ENCODE data around the gene CGNL1. TPM values are rescaled to one million over a fixed set of nuclear protein-coding genes. Genes with fewer than 3 reads are reported as not detected.

Gene CGNL1
- polyA plus RNA-seq, 3 donors = 69.8 to 72.5 (median 70.8) TPM

DNA sequence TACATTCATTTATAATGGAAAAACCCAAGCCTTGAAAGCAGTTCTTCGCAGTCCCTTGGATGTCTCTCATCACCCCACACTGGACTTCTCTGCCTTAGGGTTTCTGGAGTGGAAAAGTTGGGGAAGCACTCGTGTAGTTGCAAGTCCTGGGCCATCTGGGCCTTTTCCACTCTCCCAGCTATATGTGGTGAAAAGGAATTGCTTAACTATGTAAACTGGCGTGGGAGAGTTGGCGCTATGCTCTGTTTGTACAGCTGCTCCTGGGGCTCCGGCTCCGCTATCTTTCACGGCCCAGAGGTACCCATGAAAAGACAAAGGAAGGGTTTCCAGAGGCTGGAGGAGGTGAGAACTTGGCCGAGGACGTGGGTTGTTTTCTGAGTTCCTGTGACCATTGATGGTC, 134.3 kb downstream of the CGNL1 start:
- no peak for DNase-seq (ENCODE audit: low read depth in 3 of 3, low spot score in 2 of 3)

DNA sequence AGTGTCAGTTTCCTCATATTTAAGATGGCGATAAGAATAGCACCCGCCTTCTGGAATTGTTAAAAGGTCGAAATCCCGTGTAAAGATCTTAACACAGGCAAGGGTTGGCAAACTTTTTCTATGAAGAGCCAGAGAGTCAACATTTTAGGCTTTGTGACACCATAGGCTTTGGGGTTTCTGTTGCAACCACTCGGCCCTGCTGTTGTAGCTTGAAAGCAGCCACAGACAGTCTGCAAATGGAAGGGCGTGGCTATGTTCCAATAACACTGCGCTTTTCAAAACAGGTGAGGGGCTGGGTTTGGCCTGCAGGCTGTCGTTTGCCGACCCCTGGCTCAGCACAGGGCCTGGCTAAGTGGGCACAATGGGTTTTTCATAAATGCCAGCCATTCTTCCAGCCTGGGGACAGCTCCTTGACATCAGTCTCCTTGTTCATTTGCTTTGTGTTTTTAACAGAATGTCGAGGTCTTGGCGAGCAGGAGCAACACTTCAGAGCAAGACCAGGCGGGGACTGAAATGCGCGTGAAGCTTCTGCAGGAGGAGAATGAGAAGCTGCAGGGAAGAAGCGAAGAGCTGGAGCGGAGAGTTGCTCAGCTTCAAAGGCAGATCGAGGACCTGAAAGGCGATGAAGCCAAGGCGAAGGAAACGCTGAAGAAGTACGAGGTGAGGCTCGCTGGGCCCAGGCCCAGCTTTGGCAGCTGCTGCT, 140.2 kb downstream of the CGNL1 start:
- no peak for DNase-seq (ENCODE audit: low read depth in 3 of 3, low spot score in 2 of 3)

DNA sequence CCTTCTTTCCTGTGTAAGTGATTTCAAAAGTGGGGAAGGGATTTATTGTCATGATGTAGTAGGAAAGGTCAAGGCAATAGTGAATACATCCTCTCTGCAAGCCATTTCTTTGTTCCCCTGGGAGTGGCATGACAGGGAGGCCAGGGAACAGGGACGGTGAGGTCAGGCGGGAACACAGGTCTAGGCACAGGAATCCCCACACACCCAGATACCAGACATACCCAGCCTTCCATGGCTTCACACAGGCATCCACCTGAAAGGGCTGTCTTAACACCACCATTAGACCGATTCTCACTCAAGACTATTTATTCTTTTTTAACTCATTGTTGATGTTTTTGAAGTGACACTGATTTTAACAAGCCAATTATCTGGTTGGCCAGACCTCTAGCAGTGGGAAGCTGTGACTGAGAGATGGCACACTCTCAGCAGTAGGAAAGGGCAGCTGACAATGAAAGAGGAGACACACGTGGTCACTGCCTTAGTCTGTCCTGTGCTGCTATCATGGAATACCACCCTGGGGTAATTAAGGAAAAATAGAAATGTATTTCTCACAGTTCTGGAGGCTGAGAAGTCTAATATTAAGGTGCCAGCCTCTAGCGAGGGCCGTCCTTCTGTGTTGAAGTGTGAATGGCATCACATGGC, 140.8 kb downstream of the CGNL1 start:
- DNase-seq (ENCODE audit: low read depth in 3 of 3, low spot score in 2 of 3) = no peak

DNA sequence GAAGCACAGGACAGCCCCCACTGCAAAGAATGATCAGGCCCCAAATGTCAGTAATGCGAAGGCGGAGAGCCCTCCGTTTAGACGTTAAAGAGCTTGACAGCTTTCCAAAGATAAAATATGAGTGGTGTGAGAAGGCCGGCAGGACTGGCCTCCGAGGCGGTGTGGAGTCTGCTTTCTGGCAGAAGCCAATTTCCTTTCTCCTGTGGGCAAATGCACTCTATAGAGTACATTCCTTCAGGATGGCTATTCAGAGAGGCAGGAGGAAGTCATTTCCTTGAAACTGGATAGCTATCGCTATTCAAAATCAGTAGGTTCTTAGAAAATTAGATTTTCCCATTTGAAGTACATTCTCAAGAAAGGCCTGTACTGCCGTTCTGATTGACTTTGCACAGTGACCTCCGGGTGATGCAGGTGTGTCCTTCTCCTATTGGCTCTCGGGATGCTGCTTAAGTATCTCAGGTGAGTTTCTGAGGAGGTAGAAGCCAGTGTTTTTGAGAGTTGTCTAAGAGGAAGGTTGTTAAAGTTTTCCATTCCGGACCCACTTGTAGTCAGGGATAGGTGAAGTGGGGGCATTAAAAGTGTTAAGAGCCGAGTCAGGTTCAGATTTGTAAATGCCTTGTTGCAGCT, 142.6 kb downstream of the CGNL1 start:
- DNase-seq (ENCODE audit: low read depth in 3 of 3, low spot score in 2 of 3) = no peak

DNA sequence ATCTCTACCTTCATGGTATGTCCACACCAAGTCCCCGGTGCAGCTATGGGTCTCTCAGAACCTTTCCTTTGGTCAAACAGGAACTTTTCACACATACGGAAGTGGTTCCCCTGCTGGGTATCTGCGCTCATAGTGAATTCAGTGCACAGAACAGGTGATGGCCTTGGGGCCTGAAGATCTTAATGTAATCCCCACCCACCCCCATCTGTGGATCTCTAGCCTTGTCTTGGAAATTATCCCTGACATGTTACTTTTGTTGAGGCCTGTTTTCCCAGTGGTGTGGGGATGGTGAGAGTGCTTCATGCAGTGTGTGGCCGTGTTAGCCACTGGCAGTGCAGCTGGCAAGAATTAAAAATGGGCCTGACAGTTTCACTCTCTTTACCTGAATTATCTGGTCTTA, 143.5 kb downstream of the CGNL1 start:
- no peak for DNase-seq (ENCODE audit: low read depth in 3 of 3, low spot score in 2 of 3)

DNA sequence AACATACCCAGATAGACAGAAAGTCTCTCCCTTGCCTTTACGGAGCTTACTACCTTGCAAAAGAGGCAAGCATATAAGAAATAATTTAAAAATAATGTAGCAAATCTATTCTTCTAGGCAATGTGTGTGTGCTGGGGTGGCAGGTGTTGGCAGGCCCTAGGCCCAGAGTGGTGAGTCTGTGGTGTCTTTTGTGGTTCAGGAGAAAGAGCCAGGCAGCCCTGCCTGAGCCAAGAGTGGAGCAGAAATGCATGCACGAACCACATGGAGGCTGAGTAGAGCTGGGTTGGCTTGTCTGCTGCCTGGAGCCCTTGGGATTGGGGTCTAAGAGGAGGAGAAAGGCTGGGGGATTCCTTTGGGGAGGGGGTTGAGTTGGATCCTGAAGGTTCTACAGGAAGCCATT, 145.2 kb downstream of the CGNL1 start:
- no peak for DNase-seq (ENCODE audit: low read depth in 3 of 3, low spot score in 2 of 3)

DNA sequence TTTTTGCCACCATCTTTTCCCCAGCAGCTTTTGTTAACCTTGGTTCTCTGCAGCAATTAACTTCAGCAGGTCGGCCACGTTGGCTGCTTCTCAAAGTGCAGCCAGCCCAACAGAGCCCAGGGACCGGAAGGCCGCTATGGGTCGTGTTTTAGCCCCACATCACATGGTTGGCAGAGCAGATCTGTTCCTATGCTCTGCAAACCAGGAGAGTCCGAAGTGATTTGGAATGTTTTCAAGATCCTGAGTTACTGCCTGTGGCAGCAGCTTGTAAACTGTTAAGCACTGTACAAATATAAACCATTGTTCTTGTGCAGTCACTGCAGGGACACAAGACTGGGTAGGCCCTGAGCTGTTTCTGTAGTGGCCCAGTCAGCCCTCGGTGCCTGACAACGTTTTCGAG, 145.8 kb downstream of the CGNL1 start:
- no peak for DNase-seq (ENCODE audit: low read depth in 3 of 3, low spot score in 2 of 3)

DNA sequence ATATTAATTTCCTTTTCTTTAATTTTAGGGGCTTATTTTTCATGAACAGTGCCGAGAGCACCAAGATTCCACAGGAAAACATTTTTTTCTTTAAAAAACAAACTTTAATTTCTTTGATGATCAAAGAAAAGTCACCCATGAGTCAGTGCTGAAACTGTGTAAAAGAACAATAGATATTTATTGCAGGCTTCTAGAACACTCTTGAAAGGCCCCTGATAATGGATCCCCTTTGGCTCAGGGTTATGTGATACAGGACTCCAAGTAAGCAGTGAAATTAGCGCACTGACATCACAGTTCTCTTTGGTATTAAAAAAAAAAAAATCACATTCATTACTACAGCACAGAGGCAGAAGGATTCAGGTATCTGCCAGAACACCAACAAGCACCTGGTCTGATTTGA, 149.3 kb downstream of the CGNL1 start:
- DNase-seq (ENCODE audit: low read depth in 3 of 3, low spot score in 2 of 3) = no peak

DNA sequence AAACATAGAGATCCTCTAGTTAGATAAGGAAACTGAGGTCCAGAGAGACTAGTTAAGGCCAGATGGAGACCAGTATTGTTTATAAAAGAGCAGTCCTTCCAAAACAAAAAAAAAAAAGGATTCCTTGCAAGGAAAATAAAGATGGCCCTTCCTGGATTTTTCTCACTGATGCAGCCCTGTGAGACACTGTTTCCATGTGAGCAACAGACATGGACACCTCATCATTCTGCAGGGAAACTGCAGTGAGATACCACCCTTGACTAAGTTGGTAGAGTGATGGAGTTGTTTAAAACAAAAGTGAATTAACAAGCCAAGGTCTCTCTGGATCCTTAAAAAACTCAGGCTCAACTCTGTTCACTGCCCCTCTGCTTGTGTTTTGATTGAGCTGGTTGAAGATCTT, 149.8 kb downstream of the CGNL1 start:
- no peak for DNase-seq (ENCODE audit: low read depth in 3 of 3, low spot score in 2 of 3)

DNA sequence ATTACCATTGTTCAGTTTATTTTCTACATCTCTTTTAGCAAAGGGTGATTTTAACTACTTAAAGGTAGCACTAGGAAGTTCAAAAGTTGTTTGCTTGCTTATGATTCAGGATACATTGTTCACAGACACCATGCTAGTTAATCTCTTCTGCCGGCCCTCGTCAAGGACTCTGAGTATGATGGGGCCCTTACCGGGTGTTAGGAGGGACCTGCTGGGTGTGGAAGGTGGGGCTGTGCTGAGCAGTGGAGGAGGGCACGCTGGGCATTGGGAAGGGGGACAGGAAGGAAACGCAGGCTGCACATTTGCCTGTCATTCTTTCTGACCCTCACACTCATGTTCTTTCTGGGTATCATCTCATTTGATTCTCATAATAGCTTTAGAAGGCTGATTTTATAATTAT, 150.3 kb downstream of the CGNL1 start:
- no peak for DNase-seq (ENCODE audit: low read depth in 3 of 3, low spot score in 2 of 3)

DNA sequence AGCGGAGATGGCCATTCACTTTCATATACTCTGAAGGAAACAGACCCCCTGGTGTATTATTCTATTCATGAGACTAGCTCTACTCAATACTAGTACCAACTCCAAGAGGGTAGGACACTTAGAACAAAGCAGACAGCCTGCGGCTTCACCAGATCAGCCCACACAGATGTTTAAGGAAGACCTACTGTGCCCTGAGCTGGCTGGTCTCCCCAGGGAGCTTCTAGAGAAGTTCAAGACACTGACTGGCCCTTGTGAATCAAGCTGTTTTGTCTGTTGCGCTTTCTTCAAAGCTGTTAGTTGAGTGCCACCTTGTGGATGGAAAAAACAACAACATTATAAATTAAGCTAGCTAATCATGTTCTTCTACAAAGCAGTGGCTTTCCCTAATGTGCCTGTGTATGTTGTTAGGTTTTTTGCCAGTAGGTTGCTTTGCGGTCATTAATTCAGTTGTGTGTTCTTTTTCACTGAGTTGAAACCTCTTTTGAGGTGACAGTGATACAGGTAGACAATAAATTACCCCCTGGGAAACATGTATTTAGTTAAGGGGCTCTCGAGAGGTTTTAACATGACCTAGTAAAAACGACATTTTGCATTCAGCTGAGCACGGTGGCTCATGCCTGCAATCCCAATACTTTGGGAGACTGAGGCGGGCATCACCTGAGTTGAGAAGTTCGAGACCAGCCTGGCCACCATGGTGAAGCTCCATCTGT, 151.2 kb downstream of the CGNL1 start:
- DNase-seq (ENCODE audit: low read depth in 3 of 3, low spot score in 2 of 3) = peak in 1 of 3 donors; percentile 76

DNA sequence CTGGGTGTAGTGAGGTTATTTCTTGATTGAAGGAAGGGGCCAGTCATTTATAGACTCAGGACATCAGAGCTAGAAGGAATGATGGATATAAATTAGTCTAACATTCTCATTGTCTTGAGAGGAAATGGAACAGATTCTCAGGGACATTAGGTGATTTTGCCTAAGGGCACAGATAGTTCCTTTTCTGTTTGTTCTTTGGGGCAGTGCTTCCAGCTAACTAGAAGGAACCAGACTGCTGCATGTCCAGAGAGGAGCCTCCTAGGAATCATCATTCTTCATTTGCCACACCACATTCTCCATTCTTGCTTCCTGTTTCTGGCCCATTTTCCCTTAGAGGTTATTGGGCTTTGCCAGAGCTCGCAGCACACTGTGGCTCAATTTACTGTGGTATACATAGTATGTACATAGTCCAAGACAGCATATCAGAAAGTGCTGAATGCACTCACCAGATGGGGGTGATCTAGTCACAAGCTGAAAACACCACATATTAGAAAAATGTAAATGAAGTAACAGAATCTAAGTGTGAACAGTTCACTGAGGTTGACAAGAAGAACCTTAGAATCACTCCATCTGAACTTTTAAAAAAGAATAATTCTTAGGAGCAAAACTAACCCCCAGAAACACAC, 152.7 kb downstream of the CGNL1 start:
- DNase-seq (ENCODE audit: low read depth in 3 of 3, low spot score in 2 of 3) = no peak

DNA sequence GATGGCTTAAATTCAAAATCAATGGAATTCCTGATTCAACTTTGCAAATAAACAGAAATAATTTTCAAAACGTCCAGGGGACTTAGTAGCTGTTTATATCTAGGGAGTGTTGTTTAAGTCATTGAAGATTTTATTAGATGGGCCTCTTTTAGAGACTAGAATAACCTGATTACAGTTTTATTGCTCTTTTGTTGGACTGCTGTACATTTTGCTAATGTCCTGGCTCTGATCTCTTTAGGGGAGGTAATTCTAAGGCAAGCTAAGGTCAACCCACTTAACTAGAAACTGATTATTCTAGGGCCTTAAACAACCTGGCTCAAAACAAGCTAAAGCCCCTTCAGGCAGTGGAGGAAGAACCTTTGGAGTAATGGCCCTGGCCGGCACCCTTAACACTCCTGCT, 153.4 kb downstream of the CGNL1 start:
- DNase-seq (ENCODE audit: low read depth in 3 of 3, low spot score in 2 of 3) = no peak

DNA sequence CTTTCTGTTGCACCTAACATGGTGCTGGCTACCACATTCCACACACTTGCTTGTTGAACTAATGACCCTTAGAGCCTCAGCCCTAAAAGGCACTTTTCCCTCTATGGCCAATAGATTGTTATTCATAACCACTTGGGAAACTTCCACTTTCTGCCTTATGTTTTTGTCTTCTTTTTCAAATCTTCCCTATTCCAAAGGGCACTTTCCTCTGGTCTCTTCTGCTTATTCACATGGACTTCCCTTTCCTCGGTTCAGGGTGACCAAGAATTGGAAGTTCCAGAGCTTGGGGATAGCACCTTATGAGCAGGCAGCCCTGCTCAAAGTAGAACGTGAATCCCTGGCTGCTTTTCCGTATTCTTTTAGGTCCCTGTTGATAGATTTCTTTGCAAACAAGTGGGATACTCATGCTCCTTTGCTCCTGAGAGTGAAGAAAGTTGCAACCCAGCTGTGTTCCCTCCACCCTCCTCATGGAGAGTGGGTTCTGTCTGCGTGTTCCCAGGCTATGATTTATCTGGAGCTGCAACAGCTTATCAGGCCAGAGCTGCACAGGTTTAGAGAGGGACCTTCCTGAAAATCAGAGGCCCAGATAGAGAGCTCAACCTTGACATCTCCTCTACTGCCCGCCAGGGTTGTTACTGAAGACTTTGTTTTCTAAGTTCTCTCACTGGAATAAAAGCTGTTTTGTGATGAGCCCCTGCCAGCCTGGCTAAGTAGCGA, 156.6 kb downstream of the CGNL1 start:
- no peak for DNase-seq (ENCODE audit: low read depth in 3 of 3, low spot score in 2 of 3)

DNA sequence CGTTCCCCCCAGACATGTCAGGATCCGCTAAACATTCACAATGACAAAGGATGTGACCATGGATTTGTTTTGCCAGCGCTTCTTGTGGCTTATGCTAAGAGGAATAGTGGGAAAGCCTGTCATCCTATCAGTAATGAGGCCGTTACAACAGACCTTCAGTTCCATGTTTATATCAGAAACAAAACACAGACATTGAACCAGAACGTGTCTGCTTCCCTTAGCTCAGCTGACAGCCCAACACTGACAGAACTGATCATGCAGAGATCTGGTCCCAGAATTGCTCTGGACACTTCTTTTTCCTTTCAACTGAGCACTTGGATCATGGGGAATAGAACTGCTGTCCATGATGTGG, 157.1 kb downstream of the CGNL1 start:
- DNase-seq (ENCODE audit: low read depth in 3 of 3, low spot score in 2 of 3) = no peak

DNA sequence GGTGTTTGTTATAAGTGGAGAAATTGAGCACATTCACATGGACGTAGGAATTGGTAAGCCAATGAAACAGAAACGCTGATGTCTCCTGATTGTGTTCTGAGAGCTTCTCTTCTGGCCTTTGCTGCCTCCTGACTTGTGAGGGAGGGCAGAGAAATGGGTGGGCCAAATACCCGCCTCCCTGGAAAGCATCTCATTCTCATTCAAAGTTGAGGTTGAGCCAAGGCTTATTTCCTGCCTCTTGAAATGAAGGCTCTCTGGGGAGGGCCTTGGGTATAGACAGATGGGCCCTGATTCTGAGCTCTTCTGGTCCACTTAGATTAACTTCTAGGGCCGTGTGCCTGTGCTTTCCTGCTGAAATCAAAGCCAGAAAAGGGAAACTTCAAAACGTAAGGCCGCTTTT, 158.0 kb downstream of the CGNL1 start:
- no peak for DNase-seq (ENCODE audit: low read depth in 3 of 3, low spot score in 2 of 3)

DNA sequence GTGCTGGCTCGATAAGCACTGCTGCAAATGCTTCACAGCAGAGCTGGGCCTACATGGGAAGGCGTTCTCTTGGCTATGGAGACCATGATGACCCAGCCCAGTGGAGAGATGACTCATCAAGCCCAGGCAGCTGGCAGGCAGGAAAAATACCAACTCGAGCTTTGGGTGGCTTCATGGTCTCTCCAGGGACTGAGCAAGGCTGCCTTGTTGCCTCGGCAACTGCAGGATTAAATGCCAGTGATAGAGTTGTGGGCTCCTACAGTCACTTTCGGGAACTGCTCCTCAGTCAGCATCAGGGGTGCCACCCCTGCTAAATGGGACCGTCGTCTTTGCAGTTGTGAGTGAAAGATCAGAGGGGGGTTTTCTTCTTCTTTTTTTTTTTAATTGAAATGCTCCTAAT, 160.8 kb downstream of the CGNL1 start:
- DNase-seq (ENCODE audit: low read depth in 3 of 3, low spot score in 2 of 3) = no peak

DNA sequence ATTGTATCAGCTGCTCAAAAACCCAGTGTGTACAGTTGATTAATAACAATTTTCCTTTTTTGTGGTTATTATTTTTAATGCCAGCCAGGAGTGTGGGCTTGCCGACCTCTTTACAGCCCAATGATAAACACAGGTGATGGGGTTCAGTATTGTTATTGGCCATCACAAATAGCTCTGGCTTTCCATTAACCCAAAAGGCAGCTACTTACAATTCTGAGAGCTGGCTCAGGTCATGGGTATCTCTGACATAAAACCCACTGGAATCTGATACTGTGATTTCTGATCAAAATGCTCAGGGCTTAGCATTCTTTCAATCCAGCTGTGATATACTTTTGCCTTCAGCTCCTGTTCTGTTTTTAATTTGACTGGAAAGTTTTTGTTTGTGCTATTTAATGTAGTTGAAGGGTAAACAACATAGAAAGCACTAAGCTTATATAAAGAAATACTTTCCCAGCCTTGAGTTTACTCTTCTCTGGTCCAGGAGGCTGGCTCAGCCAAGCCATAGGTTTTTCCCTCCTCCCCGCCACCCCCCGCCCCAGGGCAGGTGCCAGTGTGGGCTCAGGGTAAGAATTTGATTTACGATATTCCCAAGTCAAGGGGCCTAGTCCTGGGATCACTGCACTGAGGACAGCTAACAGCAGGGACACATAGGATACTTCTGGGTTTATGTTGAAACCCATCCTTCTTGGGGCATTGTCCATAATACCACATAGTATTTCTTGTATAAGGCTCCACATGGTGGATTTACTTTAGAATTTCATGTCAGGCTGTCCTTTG, 161.4 kb downstream of the CGNL1 start:
- DNase-seq (ENCODE audit: low read depth in 3 of 3, low spot score in 2 of 3) = no peak

DNA sequence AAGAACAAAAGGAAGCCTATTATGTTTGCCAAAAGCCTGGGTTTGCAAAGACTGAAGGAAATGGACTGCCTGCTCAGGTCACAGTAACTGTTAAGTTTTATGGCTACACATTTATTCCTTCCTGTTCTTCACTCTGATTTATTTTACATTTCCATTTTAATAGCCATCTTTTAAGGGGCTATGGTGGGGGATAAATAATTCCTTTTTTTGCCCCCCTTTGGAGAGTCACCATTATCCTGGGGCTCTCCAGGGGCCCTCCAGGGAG, 161.9 kb downstream of the CGNL1 start:
- DNase-seq (ENCODE audit: low read depth in 3 of 3, low spot score in 2 of 3) = peak in 1 of 3 donors; percentile 64

DNA sequence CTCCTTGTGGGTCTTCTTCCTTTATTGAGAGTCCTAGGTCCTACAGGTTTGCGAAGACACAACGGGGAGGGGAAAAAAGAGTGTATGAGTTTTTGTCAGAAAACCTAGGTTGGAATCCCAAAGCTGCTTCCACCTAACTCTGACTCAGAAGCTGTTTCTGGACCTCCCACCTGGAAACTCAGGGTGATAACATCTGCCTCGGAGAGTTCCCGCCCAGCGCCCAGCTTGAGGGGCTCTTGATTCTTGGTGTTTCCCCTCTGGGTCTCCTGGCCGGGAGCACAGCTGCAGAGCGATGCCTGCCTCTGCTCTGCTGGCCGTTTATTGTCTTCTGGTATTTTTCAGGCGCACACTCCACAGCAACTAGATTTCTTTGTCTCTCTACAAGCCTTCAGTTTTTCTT, 162.5 kb downstream of the CGNL1 start:
- no peak for DNase-seq (ENCODE audit: low read depth in 3 of 3, low spot score in 2 of 3)

Measured in right renal cortex interstitium (tissue), 3 donors.